ENCODE measurements around the gene CAPZB. TPM values are rescaled to one million over a fixed set of nuclear protein-coding genes. Genes with fewer than 3 reads are reported as not detected.

CAPZB gene
- total RNA-seq, 4 donors from 2014 or later, result 107 to 210 (median 119) TPM

DNA sequence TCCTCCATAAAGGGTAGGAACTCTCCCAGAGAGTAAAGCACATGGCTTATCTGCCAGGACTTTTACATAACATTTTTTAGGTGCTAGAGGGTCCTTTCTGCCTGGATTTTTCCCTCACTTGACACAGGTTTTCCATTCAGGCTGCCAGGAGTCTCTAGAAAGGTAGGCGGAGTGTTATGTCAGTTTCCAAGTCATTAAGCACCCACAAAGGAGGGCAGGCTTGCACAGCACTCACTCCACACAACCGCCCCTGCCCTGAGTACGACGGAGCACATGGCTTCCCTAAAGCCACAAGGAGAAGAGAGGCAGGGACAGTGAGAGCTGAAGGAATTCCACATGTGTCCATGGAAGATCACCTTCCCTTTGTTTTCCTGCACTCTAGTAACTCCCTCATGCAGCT is 55.7 kb downstream of the CAPZB start:
- H3K27me3 ChIP-seq, result no peaks in the 10 kb centered on the region
- TF ChIP-seq POLR2A (IDR thresholded peaks at IDR 0.05), result no peak
- TF ChIP-seq CTCF (IDR thresholded peaks at IDR 0.05), result no peak
- DNase-seq, result no peak
- no peaks in the 10 kb centered on the region for H3K36me3 ChIP-seq
- H3K27ac ChIP-seq, result peak overlapping the region; percentile 26 to 86 (median 50)
- no peaks in the 10 kb centered on the region for H3K9me3 ChIP-seq
- peaks cover 0 to 63% (median 21%) of the 10 kb centered on the region in 4 donors for H3K4me1 ChIP-seq
- H3K4me3 ChIP-seq, result no peak overlapping the region

DNA sequence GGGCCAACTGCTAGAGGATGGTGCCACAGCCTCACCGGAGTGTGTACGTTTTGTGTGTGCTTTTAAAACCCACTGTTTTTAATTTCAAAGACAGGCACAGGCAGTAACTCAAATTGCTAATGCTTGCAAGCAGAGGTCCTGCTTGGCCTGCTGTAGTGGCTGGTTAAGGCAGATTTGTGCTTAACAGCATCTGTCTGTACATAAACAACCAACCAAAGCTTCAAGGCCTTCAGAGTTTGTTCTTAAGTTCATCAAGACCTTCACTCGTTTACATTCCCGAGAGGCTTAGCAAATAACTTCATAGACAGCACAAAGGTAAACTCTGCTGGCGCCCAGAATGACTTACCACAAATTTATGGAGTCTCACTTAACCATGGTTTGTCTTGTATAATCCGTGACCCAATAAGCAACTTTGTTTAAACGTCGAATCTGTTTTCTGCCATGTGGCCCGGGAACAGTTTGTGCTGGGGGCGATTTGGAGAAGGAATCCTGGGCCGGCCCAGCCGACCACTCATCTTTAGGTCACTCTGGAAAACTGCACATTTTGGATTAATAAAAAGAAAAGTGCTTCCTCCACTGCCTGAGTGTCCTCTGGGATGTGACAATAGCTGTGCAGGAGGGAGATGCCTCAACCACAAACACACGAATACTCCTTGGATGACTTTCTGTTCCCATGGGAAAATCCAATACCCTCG is 58.1 kb downstream of the CAPZB start:
- TF ChIP-seq CTCF (IDR thresholded peaks at IDR 0.05), result no peak
- TF ChIP-seq POLR2A (IDR thresholded peaks at IDR 0.05), result no peak
- Histone ChIP-seq H3K4me1 (peaks cover 0 to 65% (median 17%) of the 10 kb centered on the region in 4 donors), H3K27ac (peak overlapping the region; percentile 58 to 86 (median 72)), H3K4me3 (no peak overlapping the region), H3K36me3 (no peaks in the 10 kb centered on the region), H3K9me3 (no peaks in the 10 kb centered on the region), H3K27me3 (no peaks in the 10 kb centered on the region)
- peak in 1 of 3 donors; percentile 59 for DNase-seq

GRCh38 chr1:19426294-19427086 is 58.8 kb downstream of the CAPZB start:
- H3K27ac ChIP-seq, result peak overlapping the region; percentile 58 to 86 (median 72)
- TF ChIP-seq CTCF (IDR thresholded peaks at IDR 0.05) (no peak), POLR2A (IDR thresholded peaks at IDR 0.05) (no peak)
- DNase-seq, result no peak
- no peaks in the 10 kb centered on the region for H3K9me3 ChIP-seq
- H3K4me3 ChIP-seq, result no peak overlapping the region
- H3K36me3 ChIP-seq, result no peaks in the 10 kb centered on the region
- H3K27me3 ChIP-seq, result no peaks in the 10 kb centered on the region
- H3K4me1 ChIP-seq, result peaks cover 0 to 65% (median 17%) of the 10 kb centered on the region in 4 donors

- peak in 1 of 3 donors; percentile 67 for DNase-seq
- peaks cover 0 to 64% (median 17%) of the 10 kb centered on the region in 4 donors for H3K4me1 ChIP-seq
- H3K27ac ChIP-seq, result peak overlapping the region; percentile 58 to 86 (median 72)
Observed at GRCh38 chr1:19425646-19426239, 59.6 kb downstream of the CAPZB start.

More at GRCh38 chr1:19425646-19426239, 59.6 kb downstream of the CAPZB start:
- Histone ChIP-seq H3K9me3 (no peaks in the 10 kb centered on the region), H3K4me3 (no peak overlapping the region), H3K27me3 (no peaks in the 10 kb centered on the region), H3K36me3 (no peaks in the 10 kb centered on the region)
- no peak for TF ChIP-seq POLR2A (IDR thresholded peaks at IDR 0.05)
- TF ChIP-seq CTCF (IDR thresholded peaks at IDR 0.05), result no peak
